Measurements from ENCODE around the gene C2.

The C2 gene

GRCh38 chr6:31966506-31966905 is 39.0 kb downstream of the C2 start:
- no peak for FAIRE-seq
- no peak for DNase-seq (ENCODE audit: insufficient read length)
- TF ChIP-seq POLR2A (IDR thresholded peaks at IDR 0.05; ENCODE audit: low read depth, low read length) = no peak

GRCh38 chr6:31966997-31967925 is 39.7 kb downstream of the C2 start:
- TF ChIP-seq TAF1 (IDR thresholded peaks at IDR 0.05; ENCODE audit: borderline replicate concordance, low read depth, low read length) (no peak), POLR2AphosphoS5 (IDR thresholded peaks at IDR 0.05; ENCODE audit: low read depth, low read length) (no peak), POLR2A (IDR thresholded peaks at IDR 0.05; ENCODE audit: low read depth, low read length) (no peak)
- FAIRE-seq = no peak

GRCh38 chr6:31967926-31968320 is 40.4 kb downstream of the C2 start:
- FAIRE-seq (no peak), DNase-seq (ENCODE audit: insufficient read length) (no peak)
- TF ChIP-seq POLR2A (IDR thresholded peaks at IDR 0.05; ENCODE audit: low read depth, low read length) (no peak; the same call in 1 of the 2 replicates), TAF1 (IDR thresholded peaks at IDR 0.05; ENCODE audit: borderline replicate concordance, low read depth, low read length) (no peak), POLR2AphosphoS5 (IDR thresholded peaks at IDR 0.05; ENCODE audit: low read depth, low read length) (no peak)

More at GRCh38 chr6:31966997-31967925, 39.7 kb downstream of the C2 start:
- no peak for DNase-seq (ENCODE audit: insufficient read length)

GRCh38 chr6:31968326-31968725 is 40.8 kb downstream of the C2 start:
- TF ChIP-seq POLR2AphosphoS5 (IDR thresholded peaks at IDR 0.05; ENCODE audit: low read depth, low read length) (no peak), TAF1 (IDR thresholded peaks at IDR 0.05; ENCODE audit: borderline replicate concordance, low read depth, low read length) (no peak), POLR2A (IDR thresholded peaks at IDR 0.05; ENCODE audit: low read depth, low read length) (no peak)
- no peak for DNase-seq (ENCODE audit: insufficient read length)
- FAIRE-seq = no peak

GRCh38 chr6:31968791-31969711 is 41.5 kb downstream of the C2 start:
- FAIRE-seq = no peak
- DNase-seq (ENCODE audit: insufficient read length) = no peak
- TF ChIP-seq POLR2A (IDR thresholded peaks at IDR 0.05; ENCODE audit: low read depth, low read length) = no peak
- TF ChIP-seq TAF1 (IDR thresholded peaks at IDR 0.05; ENCODE audit: borderline replicate concordance, low read depth, low read length) = no peak
- no peak for TF ChIP-seq POLR2AphosphoS5 (IDR thresholded peaks at IDR 0.05; ENCODE audit: low read depth, low read length)

- FAIRE-seq (no peak), DNase-seq (ENCODE audit: insufficient read length) (no peak)
- TF ChIP-seq POLR2AphosphoS5 (IDR thresholded peaks at IDR 0.05; ENCODE audit: low read depth, low read length) (no peak; the same call in 1 of the 2 replicates), POLR2A (IDR thresholded peaks at IDR 0.05; ENCODE audit: low read depth, low read length) (peak; percentile 12)
Measured at GRCh38 chr6:31969712-31970603, 42.4 kb downstream of the C2 start.

GRCh38 chr6:31970604-31971271 is 43.2 kb downstream of the C2 start:
- TF ChIP-seq POLR2AphosphoS5 (IDR thresholded peaks at IDR 0.05; ENCODE audit: low read depth, low read length) = no peak; the same call in 1 of the 2 replicates
- no peak for TF ChIP-seq TAF1 (IDR thresholded peaks at IDR 0.05; ENCODE audit: borderline replicate concordance, low read depth, low read length)
- no peak; the same call in 1 of the 2 replicates for TF ChIP-seq POLR2A (IDR thresholded peaks at IDR 0.05; ENCODE audit: low read depth, low read length)
- no peak for FAIRE-seq
- DNase-seq (ENCODE audit: insufficient read length) = no peak

- DNase-seq (ENCODE audit: insufficient read length) (peak; percentile 29), FAIRE-seq (no peak)
- no peak for TF ChIP-seq TAF1 (IDR thresholded peaks at IDR 0.05; ENCODE audit: borderline replicate concordance, low read depth, low read length)
- TF ChIP-seq POLR2AphosphoS5 (IDR thresholded peaks at IDR 0.05; ENCODE audit: low read depth, low read length) = peak; percentile 48; the same call in 1 of the 2 replicates
- TF ChIP-seq POLR2A (IDR thresholded peaks at IDR 0.05; ENCODE audit: low read depth, low read length) = no peak; the same call in 1 of the 2 replicates
Measured at GRCh38 chr6:31971279-31971992, 43.9 kb downstream of the C2 start.

GRCh38 chr6:31971993-31972708 is 44.6 kb downstream of the C2 start, which contains the start of gene DXO:
TSS of gene DXO (minus strand) at chr6:31972138. CDS start at chr6:31971675, 463 bp downstream.
- no peak for TF ChIP-seq TAF1 (IDR thresholded peaks at IDR 0.05; ENCODE audit: borderline replicate concordance, low read depth, low read length)
- peak; percentile 55; the same call in 1 of the 2 replicates for TF ChIP-seq POLR2AphosphoS5 (IDR thresholded peaks at IDR 0.05; ENCODE audit: low read depth, low read length)
- DNase-seq (ENCODE audit: insufficient read length) = peak; percentile 99
- FAIRE-seq = peak; percentile 98

Measured in GM12892 (cell line).